NCI-H1930 (cell line): ENCODE results near the gene PRR3.
A peak's percentile ranks its signal among the peaks of the same experiment; 100 is the strongest.
"Not testable (repeated sequence)": the region's sequence is repeated elsewhere in the genome, so short reads cannot be mapped to it uniquely, and the experiment has no call there.

Source experiments
- DNase-seq, 2 experiments: peaks; one replicate each; lab custom pipeline; 2025; lab: John Stamatoyannopoulos, UW

PRR3 gene

GRCh38 chr6:30556906-30557682, at the start of gene PRR3:
TSS of gene PRR3 (plus strand) at chr6:30557295. CDS start at chr6:30557345, 50 bp downstream.
- peak; percentile 86 for DNase-seq

- no peak for DNase-seq
Observed at GRCh38 chr6:30507849-30508827, 49.0 kb upstream of the PRR3 start.

GRCh38 chr6:30508890-30509736, 48.0 kb upstream of the PRR3 start:
- DNase-seq: no peak

- no peak for DNase-seq
Observed at GRCh38 chr6:30510419-30511168, 46.5 kb upstream of the PRR3 start.

GRCh38 chr6:30511169-30511546, 45.9 kb upstream of the PRR3 start:
- DNase-seq: no peak

GRCh38 chr6:30513451-30513850, 43.6 kb upstream of the PRR3 start:
- no peak for DNase-seq

GRCh38 chr6:30515106-30515505, 42.0 kb upstream of the PRR3 start:
- no peak for DNase-seq

GRCh38 chr6:30515944-30516753, 40.9 kb upstream of the PRR3 start:
- DNase-seq: peak; percentile 28 to 41

- not testable (repeated sequence) for DNase-seq
Observed at GRCh38 chr6:30516754-30517076, 40.4 kb upstream of the PRR3 start.

GRCh38 chr6:30517767-30518504, 39.2 kb upstream of the PRR3 start:
- not testable (repeated sequence) for DNase-seq

GRCh38 chr6:30518505-30519145, 38.5 kb upstream of the PRR3 start:
- not testable (repeated sequence) for DNase-seq

GRCh38 chr6:30520522-30520921, 36.6 kb upstream of the PRR3 start:
- no peak for DNase-seq

- not testable (repeated sequence) for DNase-seq
Observed at GRCh38 chr6:30521082-30521481, 36.0 kb upstream of the PRR3 start.

GRCh38 chr6:30521952-30522351, 35.1 kb upstream of the PRR3 start:
- not testable (repeated sequence) for DNase-seq

- DNase-seq: not testable (repeated sequence)
Observed at GRCh38 chr6:30526444-30526843, 30.7 kb upstream of the PRR3 start.

- not testable (repeated sequence) for DNase-seq
Observed at GRCh38 chr6:30529349-30529875, 27.7 kb upstream of the PRR3 start.

GRCh38 chr6:30530014-30530413, 27.1 kb upstream of the PRR3 start:
- no peak for DNase-seq

GRCh38 chr6:30533460-30534294, 23.4 kb upstream of the PRR3 start:
- no peak for DNase-seq
